ENCODE measurements around the gene GLB1L2.

DNA sequence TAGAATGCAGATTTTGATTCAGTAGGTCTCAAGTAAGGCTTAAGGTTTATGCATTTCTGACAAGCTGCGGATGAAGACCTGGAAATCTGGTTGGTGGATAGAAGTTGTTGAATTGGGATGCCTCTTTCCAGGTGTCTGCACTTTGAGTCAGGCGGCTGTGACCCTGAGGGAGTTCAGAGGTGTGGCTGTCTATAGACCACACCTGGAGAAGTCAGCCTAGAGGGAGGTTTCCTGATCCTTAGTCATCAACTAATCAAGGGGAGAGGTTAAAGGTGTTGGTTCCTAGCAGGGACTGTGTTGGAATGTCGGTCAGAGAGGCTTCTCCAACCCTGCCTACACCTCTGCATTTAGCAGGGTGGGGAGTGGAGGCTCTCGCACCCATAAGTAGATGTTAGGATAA is 8.0 kb downstream of the GLB1L2 start:
- TF ChIP-seq CREB1 (IDR thresholded peaks at IDR 0.05; ENCODE audit: low read depth), result no peak
- TF ChIP-seq TAF1 (IDR thresholded peaks at IDR 0.05; ENCODE audit: low read depth), result no peak
- TF ChIP-seq, protein P1, sequence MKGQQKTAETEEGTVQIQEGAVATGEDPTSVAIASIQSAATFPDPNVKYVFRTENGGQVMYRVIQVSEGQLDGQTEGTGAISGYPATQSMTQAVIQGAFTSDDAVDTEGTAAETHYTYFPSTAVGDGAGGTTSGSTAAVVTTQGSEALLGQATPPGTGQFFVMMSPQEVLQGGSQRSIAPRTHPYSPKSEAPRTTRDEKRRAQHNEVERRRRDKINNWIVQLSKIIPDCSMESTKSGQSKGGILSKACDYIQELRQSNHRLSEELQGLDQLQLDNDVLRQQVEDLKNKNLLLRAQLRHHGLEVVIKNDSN (IDR thresholded peaks at IDR 0.05), result no peak
- TF ChIP-seq TCF12 (IDR thresholded peaks at IDR 0.05; ENCODE audit: low read depth), result no peak
- TF ChIP-seq CEBPB (IDR thresholded peaks at IDR 0.05), result no peak

Measured in Ishikawa (cell line).